Activated CD4-positive, alpha-beta T cell treated with anti-CD3 and anti-CD28 coated beads, Interleukin-2, amount 50 U/mL, for 1 hour (primary cell): ENCODE measurements around the gene ASB16.

Experiments used
- DNase-seq: peaks from one replicate; pipeline ENCODE4 v3.0.0-alpha.2; 2020

ASB16 gene

DNA sequence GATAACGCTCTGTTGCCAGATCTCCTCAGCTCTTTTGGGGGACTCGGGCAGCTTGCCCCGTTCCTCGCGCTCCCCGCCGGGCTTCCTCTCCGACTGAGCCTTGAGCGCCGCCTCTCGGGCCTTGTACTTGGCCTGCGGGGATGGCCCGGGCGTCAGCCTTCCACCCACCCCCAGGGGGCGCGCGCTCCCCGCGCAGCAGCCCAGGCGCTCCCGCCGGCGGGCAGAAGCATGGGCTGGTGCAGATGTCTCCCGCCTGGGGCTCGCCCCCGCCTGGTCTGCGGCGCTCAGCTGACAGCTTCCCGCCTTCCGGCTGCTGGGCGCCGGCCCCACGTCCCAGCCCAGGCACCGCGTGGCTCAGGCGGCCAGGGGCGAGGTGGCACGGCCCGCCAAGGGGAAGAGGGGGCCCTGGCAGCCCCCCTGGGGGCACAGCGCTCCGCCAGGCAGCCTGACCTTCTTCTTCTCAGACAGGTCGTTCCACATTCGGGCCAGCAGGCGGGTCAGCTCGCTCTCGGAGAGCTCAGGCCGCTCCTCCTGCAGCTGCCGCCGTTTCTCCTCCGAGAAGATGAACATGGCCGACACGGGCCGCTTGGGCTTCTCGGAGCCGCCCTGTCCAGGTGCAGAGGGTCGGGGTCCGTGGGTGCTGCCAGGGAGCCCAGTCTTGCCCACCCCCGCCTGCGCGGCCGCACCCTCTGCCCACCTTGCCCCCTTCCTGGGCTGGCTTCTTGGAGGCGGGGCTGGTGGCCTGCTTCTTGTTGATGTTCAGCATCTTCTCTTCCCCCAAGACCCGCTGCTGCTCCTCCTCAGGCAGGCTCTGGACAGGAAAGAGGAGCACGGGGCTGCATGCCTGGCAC lies 40.1 kb downstream of the ASB16 start:
- peak; percentile 91 for DNase-seq

- no peak for DNase-seq
Measured at GRCh38 chr17:44211281-44212265, 41.1 kb downstream of the ASB16 start.

DNA sequence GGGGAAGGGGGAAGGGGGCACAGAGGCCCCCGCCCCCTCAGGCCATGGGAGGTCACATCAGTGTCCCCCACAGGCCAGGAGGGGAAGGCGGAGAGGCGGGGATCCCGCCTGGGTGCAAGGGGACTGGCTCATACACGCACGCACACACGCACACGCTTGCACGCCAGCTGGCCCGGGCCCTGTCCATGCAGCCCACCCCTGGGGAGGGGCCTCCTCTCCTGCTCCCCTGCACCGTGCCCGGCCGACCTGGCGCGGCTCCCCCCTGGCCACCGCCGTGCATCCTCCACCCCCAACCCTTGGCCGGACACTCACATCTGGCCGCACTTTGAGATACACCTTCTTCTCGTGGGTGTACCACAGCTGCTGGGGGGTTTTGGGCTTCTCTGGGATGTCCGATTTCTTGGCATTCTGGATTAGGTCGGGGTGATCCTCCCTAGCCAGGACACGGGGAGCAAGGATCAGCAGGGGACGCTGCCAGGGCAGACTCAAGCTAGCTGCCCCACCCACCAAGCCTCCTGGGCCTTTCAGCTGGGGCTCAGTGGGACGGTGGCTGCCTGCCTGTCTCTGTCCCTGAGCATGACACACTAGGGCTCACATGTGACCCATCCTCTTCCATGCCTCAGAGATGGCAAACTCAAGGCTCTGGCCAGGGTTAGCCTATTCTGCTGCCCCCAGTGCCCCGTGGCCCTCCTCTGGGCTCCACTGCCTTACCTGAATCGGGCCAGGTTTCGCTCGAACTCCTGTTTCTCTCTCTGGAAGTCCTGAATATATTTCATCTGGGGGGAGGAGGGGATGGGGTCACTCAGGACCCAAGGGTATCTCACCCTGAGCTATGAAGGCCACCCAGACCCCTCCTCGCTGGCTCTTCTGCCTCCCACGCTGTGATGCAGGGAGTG lies 42.3 kb downstream of the ASB16 start:
- no peak for DNase-seq

DNA sequence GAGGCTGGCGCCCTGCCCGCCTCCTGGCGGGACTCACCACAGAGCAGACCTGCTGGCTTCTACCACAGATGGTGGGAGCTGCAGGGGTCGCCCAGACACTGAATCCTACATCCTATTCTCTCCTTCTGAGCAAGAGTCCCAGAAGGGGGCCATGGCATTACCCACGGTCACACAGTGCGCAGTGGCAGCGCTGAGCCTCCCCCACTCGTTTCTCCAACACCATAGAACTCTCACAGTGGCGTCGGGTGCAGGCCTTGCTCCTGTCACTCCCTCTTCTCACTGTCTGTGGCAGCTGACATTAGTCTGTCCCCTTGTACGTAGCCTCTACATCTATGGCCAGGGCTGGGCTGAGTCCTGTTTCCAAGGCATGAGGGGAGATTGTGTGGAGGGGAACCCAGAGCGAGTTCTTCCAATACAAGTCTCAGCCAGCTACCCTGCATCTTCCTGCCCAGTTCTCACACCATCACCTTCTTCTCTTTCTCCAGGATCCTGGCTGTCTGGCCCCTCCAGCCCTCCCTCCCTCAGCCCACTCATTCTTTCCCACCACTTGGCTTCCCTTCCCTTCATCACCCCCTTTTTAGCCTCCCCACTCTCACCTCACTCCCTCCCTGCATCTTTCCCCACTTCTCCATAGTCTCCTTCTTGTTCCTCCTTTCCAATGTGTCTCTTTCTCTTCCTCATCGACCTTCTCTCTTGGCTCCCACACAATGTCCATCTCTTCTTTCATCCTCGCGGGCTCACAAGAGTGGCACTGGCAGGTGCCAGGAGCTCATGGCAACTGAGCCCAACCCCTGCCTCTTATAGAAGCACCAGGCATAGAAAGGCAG lies 43.1 kb downstream of the ASB16 start:
- DNase-seq: no peak

DNA sequence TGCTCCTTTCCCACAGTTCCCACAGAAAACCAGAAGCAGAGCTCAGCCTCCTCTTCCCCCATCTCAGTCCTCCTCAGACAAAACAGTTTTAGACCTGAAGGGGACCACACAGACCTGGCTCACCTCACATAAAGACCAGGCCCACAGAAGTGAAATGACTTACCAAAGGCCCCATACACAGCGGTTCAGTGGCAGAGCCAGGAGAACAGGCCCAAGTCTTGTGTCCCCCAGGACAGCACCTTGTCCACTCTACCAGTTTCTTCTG lies 43.7 kb downstream of the ASB16 start:
- DNase-seq: no peak

DNA sequence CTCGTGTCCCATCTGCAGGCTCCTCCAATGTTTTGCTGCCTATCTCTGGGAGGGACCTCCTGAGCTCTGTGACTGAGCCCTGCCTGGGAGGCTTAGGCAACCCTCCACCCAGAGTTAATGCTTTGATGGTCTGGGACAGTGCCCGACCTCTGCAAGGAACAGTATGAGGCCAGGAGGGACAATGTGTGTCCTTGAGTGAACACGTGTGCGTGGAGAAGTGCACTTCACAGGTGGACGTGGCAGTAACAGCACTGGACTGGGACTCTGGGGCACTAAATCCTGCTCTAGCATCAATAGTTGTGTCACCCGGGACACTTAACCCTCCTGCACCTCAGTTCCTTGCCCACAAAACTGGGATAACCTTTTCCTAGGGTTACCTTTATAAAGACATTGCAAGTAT lies 44.4 kb downstream of the ASB16 start:
- no peak for DNase-seq

DNA sequence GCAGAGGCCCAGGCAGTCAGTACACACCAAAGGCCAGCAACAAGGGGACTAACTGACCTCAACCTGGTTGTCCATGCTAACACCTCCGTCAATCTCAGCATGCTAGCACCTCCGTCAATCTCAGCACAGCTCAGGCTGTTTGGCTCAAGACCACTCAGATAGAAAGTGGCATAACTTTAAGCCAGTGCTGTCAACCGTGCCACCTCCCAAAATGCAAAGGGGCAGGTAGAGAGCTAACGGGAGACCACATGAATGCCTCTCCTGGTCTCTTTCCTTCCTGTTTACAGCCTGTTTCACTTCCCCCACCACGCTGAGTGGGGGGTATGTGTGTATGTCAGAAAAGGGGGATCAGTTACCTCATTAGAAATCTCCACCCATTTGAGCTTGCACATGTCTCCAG lies 45.7 kb downstream of the ASB16 start:
- peak; percentile 25 for DNase-seq

GRCh38 chr17:44216694-44217093 lies 46.2 kb downstream of the ASB16 start:
- no peak for DNase-seq

DNA sequence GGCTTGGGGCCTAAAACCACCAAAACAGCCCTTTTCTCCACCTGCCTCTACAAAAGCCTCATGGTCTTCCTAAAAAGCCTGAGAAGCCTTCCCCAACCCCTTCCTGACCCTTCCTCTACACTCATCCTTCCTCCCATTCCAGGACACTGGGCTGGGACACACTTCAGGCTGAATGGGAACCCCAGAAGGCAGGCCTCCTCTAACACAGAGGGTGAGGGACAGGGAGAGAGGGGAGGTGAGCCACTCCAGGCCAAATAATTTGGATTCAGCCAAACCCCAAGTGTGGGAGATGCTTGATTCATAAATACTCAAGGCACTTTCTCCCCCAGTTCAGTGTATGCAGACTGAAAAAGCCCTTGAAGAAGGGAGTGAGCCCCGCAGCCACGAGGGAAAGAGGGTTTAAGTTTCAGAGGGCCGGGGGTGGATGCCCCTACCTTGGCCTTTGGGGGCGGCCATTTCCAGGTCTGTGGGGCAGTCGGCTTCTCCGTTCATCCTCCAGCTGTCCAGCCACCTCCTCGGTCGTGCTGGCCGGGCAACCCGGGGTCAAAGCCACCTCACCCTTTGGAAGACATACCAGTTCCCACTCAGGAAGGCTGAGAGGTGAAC lies 47.3 kb downstream of the ASB16 start:
- no peak for DNase-seq

- DNase-seq: peak; percentile 85
Measured at GRCh38 chr17:44218344-44219107, 48.0 kb downstream of the ASB16 start.

DNA sequence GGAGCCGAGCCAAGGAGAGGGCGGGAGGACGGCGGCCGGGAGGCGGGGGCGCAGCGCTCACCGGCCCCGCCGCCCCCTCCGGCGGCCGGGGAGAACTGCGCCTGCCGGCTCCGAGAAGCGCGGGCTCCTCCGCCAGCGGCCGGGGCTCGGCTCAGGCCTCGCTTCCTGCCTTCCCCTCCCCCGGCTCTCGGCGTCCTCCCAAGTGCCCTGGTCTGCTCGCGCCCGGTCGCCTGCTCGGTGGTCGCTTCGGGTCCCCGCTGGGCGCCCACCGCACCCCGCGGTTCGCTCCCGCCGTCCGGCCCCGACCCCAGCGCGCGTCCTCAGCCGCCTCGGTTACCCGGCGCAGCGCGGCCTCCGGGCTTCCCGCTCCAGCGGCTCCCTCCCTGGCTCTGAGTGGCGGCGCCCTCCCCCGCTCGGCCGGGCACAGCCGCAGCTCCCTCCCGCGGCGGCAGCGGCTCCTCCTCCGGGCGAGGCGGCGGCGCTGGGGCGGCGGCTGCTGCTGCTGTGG lies 48.7 kb downstream of the ASB16 start:
- DNase-seq: peak; percentile 65

DNA sequence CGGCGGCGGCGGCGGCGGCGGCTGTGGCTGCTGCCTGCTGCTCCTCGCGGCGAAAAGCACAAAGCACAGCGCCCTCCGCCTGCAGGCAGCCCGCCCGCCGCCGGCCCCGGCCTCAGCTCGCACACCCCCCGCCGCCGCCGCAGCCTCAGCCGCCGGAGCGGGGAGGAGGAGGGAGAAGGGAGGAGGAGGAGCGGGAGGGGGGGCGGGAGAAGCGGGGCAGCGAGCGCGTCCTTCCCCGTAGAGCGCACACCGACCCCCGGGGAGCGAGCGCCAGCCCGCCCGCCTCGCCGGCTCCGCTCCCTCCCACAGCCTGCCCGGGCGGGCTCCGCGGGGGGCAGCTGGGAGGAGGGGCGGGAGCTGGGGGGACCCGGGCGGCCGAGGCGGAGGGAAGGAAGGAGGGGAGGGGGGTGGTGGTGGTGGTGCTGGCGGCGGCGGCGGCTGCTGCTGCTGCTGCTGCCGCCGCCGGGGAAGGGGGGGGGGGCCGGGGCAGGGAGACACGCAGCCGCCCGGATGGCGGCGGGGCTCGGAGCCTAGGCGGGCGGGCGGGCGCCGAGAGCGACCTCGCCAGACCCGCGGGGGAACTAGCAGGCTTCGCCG lies 49.2 kb downstream of the ASB16 start, which contains the start of gene UBTF:
Gene UBTF, minus strand, starts transcription at position 60 of the 597 bp plus-strand sequence. CDS start 1,446 bp downstream, outside the sequence.
- DNase-seq: peak; percentile 73

- DNase-seq: peak; percentile 45
Measured at GRCh38 chr17:44220213-44221083, 49.9 kb downstream of the ASB16 start.

- DNase-seq: peak; percentile 59
Measured at GRCh38 chr17:44221084-44221861, 50.8 kb downstream of the ASB16 start.

- DNase-seq: no peak
Measured at GRCh38 chr17:44221862-44222111, 51.3 kb downstream of the ASB16 start.

GRCh38 chr17:44222112-44222869 lies 51.8 kb downstream of the ASB16 start:
- DNase-seq: peak; percentile 32

- no peak for DNase-seq
Measured at GRCh38 chr17:44223541-44224071, 53.1 kb downstream of the ASB16 start.
